Stimulated activated CD4-positive, alpha-beta T cell treated with anti-CD3 and anti-CD28 coated beads, Interleukin-4, amount 100 ng/mL, for 48 hours (primary cell): ENCODE data around the gene CTBP2.

Experiments
- DNase-seq, 2 donors: peaks; one replicate each; pipeline ENCODE4 v3.0.0-alpha.2; 2020; ENCODE audit warnings: low read depth in 2 of 2

CTBP2 gene

GRCh38 chr10:125159932-125160855 is at the start of gene CTBP2:
CTBP2 (minus strand) TSS chr10:125160563.
- DNase-seq, result no peak

GRCh38 chr10:125209591-125210355 is 49.4 kb upstream of the CTBP2 start:
- no peak for DNase-seq

- DNase-seq, result no peak
These were observed 48.6 kb upstream of the CTBP2 start for GRCh38 chr10:125208854-125209565.

- DNase-seq, result no peak
These were observed 46.3 kb upstream of the CTBP2 start for GRCh38 chr10:125206623-125207022.

GRCh38 chr10:125205431-125205830 is 45.1 kb upstream of the CTBP2 start:
- DNase-seq, result no peak

- DNase-seq, result no peak
These were observed 44.0 kb upstream of the CTBP2 start for GRCh38 chr10:125204400-125204799.

GRCh38 chr10:125203186-125203800 is 42.9 kb upstream of the CTBP2 start:
- DNase-seq, result no peak

GRCh38 chr10:125201791-125202622 is 41.6 kb upstream of the CTBP2 start:
- no peak for DNase-seq

- no peak for DNase-seq
These were observed 40.8 kb upstream of the CTBP2 start for GRCh38 chr10:125201108-125201524.

GRCh38 chr10:125200396-125200795 is 40.0 kb upstream of the CTBP2 start:
- no peak for DNase-seq

GRCh38 chr10:125199270-125199669 is 38.9 kb upstream of the CTBP2 start:
- no peak for DNase-seq

GRCh38 chr10:125194814-125195213 is 34.5 kb upstream of the CTBP2 start:
- no peak for DNase-seq

GRCh38 chr10:125193306-125193877 is 33.0 kb upstream of the CTBP2 start:
- DNase-seq, result no peak

GRCh38 chr10:125192620-125193019 is 32.3 kb upstream of the CTBP2 start:
- DNase-seq, result no peak

GRCh38 chr10:125192005-125192404 is 31.6 kb upstream of the CTBP2 start:
- no peak for DNase-seq

GRCh38 chr10:125190946-125191345 is 30.6 kb upstream of the CTBP2 start:
- no peak for DNase-seq

- no peak for DNase-seq
These were observed 30.1 kb upstream of the CTBP2 start for GRCh38 chr10:125190414-125190813.

- DNase-seq, result no peak
These were observed 28.8 kb upstream of the CTBP2 start for GRCh38 chr10:125189162-125189561.

- DNase-seq, result no peak
These were observed 27.2 kb upstream of the CTBP2 start for GRCh38 chr10:125187238-125188194.
